Measurements from ENCODE around the gene GJA10.

GRCh38 chr6:89859744-89860143 is 34.5 kb upstream of the GJA10 start:
- no peak for TF ChIP-seq CTCF (conservative IDR thresholded peaks at IDR 0.05)
- no peak for TF ChIP-seq ZFX (IDR thresholded peaks at IDR 0.05)

All from C4-2B (cell line).